GM19043 (cell line): Measurements from ENCODE around the gene OLIG1.

Source experiments
- ATAC-seq: cut with Tn5 transposase; IDR thresholded peaks from one replicate; pipeline ENCODE4 v1.9.1; 2021; ENCODE audit warnings: low read depth; ENCODE audit not compliant: unreplicated experiment

OLIG1 gene, protein sequence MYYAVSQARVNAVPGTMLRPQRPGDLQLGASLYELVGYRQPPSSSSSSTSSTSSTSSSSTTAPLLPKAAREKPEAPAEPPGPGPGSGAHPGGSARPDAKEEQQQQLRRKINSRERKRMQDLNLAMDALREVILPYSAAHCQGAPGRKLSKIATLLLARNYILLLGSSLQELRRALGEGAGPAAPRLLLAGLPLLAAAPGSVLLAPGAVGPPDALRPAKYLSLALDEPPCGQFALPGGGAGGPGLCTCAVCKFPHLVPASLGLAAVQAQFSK

DNA sequence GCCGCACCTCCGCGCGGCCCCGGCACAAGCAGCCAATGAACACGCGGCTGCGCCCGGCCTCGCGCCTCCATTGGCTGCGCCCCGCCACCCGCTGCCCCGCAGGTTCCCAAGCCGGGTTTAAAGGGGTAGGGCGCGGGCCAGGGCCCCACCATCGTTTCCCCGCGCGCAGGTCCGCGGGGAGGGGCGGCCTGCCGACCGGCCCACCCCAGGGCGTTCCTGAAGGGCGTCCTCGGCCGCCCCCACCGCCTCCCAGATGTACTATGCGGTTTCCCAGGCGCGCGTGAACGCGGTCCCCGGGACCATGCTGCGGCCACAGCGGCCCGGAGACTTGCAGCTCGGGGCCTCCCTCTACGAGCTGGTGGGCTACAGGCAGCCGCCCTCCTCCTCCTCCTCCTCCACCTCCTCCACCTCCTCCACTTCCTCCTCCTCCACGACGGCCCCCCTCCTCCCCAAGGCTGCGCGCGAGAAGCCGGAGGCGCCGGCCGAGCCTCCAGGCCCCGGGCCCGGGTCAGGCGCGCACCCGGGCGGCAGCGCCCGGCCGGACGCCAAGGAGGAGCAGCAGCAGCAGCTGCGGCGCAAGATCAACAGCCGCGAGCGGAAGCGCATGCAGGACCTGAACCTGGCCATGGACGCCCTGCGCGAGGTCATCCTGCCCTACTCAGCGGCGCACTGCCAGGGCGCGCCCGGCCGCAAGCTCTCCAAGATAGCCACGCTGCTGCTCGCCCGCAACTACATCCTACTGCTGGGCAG, at the start of gene OLIG1:
Gene OLIG1, plus strand, starts transcription at position 148 of the 750 bp plus-strand sequence. Its CDS starts 106 bp downstream, at position 254.
- no peak for ATAC-seq

DNA sequence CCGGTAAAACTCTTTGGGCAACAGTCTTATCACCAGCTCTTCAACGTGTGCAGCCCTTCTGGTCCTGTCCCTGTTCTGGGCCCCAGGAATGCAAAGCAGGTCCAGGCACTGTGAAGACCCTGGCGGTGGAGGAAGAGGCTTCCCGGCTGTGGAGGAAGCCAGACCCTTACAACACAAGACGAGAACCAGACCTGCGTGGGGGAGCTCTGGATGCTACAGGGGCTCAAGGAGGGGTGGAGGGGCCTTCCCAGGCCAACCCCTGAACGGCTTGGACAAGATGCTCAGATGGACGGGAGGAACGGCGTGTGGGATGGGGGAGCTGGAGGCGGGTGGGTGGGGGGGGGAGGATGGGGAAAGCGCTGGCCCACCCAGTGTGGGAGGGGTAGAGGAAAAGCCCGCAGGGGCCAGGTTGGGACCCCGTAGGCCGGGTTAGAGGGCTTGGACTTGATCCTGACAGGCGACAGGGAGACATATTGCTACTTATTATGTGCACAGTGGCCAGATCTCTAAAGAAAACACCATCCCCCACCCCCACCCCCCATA, 49.3 kb upstream of the OLIG1 start:
- ATAC-seq, result no peak

DNA sequence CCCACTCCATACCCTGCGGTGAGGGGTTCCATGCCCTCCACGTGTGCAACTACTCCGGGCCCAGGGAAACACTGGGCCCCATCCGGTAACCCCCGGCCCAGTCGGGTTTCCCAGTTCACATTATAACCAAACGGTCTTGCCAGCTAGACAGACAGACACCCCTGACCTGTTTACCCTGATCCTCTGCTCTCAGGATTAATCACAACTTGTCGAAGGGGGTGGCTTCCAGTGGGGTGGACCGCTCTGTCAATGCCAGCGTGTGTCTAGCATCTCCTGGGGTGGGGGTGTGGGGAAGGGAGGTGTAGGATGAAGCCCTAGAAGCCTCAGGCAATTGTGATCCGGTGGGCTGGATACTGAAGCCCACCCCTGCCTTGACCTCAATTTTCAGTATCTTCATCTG, 48.8 kb upstream of the OLIG1 start:
- no peak for ATAC-seq

DNA sequence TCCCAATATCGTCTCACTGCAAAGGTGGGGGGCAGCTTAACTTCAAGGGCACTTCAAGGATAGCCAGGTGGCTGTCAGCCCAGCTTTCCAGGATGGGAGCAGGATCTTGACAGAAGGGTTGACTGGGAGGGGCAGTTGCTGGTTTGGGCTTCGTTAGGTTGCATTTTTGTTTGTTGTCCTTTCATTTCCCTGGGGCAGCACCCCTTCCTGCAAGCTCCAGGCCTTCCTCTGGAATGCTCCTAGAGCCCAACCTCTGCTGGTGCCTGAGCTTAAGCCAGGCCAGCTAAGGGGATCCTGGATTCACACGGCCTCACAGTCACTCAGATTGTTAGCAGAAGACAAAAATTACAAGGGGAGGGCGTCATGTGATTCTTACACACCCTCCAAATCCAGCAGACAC, 48.3 kb upstream of the OLIG1 start:
- no peak for ATAC-seq

DNA sequence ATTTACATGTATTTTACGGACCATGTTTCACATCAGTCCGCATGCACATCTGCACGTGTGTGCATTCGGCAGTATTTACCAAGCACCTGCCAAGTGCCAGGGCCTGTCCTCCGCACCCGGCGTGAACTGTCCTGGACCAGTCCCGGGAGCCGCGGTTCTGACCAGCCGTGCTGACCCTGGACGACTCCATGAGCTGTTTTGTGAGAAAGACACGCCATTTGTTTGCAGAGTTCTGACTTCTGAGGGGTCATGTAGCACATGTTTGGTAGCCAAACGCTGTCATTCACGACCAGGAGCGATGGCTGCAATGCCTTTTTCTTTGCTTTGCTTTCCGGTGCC, 47.5 kb upstream of the OLIG1 start:
- ATAC-seq, result no peak

DNA sequence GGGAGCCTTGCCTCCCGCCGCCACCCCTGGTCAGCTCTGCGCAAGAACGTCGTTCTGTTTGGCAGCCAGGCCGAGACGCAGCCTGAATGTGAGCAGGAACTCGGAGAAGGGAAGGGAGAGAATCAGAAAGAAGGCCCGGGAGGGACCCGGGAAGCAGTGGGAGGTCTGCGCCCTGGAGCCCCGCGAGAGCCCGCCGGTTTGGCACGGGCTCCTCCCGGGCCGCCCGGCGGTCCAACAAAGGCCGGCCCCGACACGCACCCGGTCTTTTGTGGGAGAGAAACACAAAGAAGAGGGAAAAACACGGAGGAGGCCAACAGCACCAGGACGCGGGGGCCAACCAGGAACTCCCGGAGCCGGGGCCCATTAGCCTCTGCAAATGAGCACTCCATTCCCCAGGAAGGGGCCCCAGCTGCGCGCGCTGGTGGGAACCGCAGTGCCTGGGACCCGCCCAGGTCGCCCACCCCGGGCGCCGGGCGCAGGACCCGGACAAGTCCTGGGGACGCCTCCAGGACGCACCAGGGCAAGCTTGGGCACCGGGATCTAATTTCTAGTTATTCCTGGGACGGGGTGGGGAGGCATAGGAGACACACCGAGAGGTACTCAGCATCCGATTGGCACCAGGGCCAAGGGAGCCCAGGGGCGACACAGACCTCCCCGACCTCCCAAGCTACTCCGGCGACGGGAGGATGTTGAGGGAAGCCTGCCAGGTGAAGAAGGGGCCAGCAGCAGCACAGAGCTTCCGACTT, 46.9 kb upstream of the OLIG1 start:
- no peak for ATAC-seq

DNA sequence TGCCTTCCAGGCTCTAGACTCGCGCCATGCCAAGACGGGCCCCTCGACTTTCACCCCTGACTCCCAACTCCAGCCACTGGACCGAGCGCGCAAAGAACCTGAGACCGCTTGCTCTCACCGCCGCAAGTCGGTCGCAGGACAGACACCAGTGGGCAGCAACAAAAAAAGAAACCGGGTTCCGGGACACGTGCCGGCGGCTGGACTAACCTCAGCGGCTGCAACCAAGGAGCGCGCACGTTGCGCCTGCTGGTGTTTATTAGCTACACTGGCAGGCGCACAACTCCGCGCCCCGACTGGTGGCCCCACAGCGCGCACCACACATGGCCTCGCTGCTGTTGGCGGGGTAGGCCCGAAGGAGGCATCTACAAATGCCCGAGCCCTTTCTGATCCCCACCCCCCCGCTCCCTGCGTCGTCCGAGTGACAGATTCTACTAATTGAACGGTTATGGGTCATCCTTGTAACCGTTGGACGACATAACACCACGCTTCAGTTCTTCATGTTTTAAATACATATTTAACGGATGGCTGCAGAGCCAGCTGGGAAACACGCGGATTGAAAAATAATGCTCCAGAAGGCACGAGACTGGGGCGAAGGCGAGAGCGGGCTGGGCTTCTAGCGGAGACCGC, 46.3 kb upstream of the OLIG1 start:
- ATAC-seq, result no peak

DNA sequence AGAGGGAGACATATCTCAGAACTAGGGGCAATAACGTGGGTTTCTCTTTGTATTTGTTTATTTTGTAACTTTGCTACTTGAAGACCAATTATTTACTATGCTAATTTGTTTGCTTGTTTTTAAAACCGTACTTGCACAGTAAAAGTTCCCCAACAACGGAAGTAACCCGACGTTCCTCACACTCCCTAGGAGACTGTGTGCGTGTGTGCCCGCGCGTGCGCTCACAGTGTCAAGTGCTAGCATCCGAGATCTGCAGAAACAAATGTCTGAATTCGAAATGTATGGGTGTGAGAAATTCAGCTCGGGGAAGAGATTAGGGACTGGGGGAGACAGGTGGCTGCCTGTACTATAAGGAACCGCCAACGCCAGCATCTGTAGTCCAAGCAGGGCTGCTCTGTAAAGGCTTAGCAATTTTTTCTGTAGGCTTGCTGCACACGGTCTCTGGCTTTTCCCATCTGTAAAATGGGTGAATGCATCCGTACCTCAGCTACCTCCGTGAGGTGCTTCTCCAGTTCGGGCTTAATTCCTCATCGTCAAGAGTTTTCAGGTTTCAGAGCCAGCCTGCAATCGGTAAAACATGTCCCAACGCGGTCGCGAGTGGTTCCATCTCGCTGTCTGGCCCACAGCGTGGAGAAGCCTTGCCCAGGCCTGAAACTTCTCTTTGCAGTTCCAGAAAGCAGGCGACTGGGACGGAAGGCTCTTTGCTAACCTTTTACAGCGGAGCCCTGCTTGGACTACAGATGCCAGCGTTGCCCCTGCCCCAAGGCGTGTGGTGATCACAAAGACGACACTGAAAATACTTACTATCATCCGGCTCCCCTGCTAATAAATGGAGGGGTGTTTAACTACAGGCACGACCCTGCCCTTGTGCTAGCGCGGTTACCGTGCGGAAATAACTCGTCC, 45.5 kb upstream of the OLIG1 start:
- no peak for ATAC-seq

DNA sequence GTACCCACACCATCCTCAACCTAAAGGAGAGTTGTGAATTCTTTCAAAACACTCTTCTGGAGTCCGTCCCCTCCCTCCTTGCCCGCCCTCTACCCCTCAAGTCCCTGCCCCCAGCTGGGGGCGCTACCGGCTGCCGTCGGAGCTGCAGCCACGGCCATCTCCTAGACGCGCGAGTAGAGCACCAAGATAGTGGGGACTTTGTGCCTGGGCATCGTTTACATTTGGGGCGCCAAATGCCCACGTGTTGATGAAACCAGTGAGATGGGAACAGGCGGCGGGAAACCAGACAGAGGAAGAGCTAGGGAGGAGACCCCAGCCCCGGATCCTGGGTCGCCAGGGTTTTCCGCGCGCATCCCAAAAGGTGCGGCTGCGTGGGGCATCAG, 44.8 kb upstream of the OLIG1 start:
- no peak for ATAC-seq

DNA sequence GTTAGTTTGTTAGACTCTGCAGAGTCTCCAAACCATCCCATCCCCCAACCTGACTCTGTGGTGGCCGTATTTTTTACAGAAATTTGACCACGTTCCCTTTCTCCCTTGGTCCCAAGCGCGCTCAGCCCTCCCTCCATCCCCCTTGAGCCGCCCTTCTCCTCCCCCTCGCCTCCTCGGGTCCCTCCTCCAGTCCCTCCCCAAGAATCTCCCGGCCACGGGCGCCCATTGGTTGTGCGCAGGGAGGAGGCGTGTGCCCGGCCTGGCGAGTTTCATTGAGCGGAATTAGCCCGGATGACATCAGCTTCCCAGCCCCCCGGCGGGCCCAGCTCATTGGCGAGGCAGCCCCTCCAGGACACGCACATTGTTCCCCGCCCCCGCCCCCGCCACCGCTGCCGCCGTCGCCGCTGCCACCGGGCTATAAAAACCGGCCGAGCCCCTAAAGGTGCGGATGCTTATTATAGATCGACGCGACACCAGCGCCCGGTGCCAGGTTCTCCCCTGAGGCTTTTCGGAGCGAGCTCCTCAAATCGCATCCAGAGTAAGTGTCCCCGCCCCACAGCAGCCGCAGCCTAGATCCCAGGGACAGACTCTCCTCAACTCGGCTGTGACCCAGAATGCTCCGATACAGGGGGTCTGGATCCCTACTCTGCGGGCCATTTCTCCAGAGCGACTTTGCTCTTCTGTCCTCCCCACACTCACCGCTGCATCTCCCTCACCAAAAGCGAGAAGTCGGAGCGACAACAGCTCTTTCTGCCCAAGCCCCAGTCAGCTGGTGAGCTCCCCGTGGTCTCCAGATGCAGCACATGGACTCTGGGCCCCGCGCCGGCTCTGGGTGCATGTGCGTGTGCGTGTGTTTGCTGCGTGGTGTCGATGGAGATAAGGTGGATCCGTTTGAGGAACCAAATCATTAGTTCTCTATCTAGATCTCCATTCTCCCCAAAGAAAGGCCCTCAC, 44.2 kb upstream of the OLIG1 start, which contains the start of gene OLIG2:
Gene OLIG2, plus strand, starts transcription at position 447 of the 954 bp plus-strand sequence. CDS start 928 bp downstream, outside the sequence.
- ATAC-seq, result no peak

DNA sequence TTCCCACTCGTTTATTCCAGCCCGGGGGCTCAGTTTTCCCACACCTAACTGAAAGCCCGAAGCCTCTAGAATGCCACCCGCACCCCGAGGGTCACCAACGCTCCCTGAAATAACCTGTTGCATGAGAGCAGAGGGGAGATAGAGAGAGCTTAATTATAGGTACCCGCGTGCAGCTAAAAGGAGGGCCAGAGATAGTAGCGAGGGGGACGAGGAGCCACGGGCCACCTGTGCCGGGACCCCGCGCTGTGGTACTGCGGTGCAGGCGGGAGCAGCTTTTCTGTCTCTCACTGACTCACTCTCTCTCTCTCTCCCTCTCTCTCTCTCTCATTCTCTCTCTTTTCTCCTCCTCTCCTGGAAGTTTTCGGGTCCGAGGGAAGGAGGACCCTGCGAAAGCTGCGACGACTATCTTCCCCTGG, 43.5 kb upstream of the OLIG1 start:
- no peak for ATAC-seq

DNA sequence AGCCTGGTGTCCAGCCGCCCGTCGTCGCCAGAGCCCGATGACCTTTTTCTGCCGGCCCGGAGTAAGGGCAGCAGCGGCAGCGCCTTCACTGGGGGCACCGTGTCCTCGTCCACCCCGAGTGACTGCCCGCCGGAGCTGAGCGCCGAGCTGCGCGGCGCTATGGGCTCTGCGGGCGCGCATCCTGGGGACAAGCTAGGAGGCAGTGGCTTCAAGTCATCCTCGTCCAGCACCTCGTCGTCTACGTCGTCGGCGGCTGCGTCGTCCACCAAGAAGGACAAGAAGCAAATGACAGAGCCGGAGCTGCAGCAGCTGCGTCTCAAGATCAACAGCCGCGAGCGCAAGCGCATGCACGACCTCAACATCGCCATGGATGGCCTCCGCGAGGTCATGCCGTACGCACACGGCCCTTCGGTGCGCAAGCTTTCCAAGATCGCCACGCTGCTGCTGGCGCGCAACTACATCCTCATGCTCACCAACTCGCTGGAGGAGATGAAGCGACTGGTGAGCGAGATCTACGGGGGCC, 43.0 kb upstream of the OLIG1 start:
- ATAC-seq, result no peak

DNA sequence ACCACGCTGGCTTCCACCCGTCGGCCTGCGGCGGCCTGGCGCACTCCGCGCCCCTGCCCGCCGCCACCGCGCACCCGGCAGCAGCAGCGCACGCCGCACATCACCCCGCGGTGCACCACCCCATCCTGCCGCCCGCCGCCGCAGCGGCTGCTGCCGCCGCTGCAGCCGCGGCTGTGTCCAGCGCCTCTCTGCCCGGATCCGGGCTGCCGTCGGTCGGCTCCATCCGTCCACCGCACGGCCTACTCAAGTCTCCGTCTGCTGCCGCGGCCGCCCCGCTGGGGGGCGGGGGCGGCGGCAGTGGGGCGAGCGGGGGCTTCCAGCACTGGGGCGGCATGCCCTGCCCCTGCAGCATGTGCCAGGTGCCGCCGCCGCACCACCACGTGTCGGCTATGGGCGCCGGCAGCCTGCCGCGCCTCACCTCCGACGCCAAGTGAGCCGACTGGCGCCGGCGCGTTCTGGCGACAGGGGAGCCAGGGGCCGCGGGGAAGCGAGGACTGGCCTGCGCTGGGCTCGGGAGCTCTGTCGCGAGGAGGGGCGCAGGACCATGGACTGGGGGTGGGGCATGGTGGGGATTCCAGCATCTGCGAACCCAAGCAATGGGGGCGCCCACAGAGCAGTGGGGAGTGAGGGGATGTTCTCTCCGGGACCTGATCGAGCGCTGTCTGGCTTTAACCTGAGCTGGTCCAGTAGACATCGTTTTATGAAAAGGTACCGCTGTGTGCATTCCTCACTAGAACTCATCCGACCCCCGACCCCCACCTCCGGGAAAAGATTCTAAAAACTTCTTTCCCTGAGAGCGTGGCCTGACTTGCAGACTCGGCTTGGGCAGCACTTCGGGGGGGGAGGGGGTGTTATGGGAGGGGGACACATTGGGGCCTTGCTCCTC, 42.3 kb upstream of the OLIG1 start:
- ATAC-seq, result no peak

DNA sequence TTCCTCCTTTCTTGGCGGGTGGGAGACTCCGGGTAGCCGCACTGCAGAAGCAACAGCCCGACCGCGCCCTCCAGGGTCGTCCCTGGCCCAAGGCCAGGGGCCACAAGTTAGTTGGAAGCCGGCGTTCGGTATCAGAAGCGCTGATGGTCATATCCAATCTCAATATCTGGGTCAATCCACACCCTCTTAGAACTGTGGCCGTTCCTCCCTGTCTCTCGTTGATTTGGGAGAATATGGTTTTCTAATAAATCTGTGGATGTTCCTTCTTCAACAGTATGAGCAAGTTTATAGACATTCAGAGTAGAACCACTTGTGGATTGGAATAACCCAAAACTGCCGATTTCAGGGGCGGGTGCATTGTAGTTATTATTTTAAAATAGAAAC, 41.7 kb upstream of the OLIG1 start:
- no peak for ATAC-seq

DNA sequence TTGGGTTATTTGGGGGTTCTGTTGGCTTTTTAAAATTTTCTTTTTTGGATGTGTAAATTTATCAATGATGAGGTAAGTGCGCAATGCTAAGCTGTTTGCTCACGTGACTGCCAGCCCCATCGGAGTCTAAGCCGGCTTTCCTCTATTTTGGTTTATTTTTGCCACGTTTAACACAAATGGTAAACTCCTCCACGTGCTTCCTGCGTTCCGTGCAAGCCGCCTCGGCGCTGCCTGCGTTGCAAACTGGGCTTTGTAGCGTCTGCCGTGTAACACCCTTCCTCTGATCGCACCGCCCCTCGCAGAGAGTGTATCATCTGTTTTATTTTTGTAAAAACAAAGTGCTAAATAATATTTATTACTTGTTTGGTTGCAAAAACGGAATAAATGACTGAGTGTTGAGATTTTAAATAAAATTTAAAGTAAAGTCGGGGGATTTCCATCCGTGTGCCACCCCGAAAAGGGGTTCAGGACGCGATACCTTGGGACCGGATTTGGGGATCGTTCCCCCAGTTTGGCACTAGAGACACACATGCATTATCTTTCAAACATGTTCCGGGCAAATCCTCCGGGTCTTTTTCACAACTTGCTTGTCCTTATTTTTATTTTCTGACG, 41.1 kb upstream of the OLIG1 start:
- no peak for ATAC-seq

DNA sequence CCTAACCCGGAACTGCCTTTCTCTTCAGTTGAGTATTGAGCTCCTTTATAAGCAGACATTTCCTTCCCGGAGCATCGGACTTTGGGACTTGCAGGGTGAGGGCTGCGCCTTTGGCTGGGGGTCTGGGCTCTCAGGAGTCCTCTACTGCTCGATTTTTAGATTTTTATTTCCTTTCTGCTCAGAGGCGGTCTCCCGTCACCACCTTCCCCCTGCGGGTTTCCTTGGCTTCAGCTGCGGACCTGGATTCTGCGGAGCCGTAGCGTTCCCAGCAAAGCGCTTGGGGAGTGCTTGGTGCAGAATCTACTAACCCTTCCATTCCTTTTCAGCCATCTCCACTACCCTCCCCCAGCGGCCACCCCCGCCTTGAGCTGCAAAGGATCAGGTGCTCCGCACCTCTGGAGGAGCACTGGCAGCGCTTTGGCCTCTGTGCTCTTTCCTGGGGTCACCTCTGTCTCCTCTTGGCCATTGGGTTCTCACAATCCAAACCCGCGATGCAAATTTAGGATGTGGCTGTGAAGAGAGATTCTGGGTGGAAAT, 40.5 kb upstream of the OLIG1 start:
- ATAC-seq, result no peak

DNA sequence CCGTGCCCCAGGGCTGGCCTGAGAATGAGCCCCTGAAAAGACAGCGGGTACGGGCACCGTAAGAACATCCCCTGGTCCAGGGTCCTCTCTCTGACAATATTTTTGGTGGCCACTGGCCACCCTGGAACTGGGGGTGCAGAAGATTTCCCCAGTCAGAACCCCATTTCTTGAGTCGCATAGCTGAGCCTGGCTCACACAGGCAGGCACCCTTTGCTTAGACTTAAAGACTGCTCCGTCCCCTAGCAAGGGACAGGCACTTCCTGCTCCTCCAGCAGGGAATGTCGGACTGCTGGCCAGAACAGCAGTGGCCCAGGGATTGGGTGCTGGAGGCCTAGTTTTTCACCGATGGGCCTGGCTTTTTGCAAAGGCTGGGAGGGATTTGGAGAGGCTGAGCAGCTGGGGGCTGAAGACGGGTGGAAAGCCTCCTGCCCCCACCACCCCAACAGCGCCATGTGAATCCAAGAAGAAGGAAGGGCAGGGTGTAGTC, 39.9 kb upstream of the OLIG1 start:
- ATAC-seq, result no peak
